Stimulated activated CD4-positive, alpha-beta T cell treated with anti-CD3 and anti-CD28 coated beads, Interleukin-1b, Interleukin-23, amount 100 ng/mL, for 24 hours (primary cell): ENCODE results near the gene ADRA2C.
"Not testable (repeated sequence)": the region's sequence is repeated elsewhere in the genome, so short reads cannot be mapped to it uniquely, and the experiment has no call there.

Experiments
- DNase-seq, 4 experiments: peaks; one replicate each; pipeline ENCODE4 v3.0.0-alpha.2; 2020; ENCODE audit warnings: low read depth in 4 of 4, low spot score in 1 of 4

ADRA2C gene

GRCh38 chr4:3810796-3811485 is 44.8 kb downstream of the ADRA2C start:
- DNase-seq: no peak

DNA sequence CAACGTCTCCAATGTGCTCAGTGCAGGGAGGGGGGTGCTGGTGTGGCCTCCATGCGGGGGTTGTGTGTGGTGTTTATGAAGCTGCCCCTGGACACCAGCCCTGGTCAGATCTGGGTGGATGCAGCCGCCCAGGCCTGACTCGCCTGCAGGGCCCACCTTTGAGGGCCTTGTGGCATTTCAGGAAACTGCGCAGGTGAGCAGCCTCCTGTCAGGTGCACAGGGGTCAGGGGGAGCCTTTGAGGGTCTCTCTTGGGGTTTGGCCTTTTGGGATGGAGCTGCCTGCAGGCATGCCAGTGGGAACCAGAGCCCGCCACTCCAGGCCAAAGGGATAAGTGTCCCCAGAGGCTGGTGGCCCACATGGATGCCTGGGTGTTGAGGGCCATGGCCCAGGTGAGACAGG is 45.4 kb downstream of the ADRA2C start:
- no peak for DNase-seq

DNA sequence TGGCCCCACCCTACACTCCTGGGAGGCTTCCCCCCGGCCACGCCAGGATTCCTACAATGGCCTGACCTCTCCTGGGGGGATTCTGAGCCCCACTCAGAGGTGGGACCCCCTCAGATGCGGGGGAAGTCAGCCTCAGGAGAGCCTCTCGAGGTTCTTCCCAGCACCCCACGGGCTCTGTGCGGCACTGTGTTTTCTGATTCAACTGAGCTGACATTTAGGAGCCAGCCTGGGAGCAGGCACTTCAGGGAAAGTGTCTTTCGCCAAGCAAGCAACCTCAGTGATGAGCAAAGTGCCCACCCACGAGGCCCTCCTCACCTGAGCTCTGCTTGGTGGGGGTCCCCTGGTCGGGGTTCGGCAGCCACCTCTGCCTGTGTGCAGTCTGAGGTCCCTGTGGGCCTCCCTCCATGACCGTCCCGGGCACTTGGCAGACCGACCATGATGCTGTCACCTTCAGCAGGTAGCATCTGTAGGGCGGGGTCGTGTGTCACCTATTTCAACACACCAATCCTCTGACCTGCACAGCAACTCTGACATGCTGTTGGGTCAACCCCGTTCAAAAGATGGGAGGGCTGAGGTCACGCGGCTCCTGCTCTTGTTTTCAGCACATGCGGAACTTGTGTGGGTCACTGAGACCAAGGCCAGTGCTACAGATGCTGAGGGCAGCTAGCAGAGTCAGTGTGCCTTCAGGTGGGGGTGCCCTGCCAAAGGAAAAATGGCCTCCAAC is 46.2 kb downstream of the ADRA2C start:
- no peak for DNase-seq

DNA sequence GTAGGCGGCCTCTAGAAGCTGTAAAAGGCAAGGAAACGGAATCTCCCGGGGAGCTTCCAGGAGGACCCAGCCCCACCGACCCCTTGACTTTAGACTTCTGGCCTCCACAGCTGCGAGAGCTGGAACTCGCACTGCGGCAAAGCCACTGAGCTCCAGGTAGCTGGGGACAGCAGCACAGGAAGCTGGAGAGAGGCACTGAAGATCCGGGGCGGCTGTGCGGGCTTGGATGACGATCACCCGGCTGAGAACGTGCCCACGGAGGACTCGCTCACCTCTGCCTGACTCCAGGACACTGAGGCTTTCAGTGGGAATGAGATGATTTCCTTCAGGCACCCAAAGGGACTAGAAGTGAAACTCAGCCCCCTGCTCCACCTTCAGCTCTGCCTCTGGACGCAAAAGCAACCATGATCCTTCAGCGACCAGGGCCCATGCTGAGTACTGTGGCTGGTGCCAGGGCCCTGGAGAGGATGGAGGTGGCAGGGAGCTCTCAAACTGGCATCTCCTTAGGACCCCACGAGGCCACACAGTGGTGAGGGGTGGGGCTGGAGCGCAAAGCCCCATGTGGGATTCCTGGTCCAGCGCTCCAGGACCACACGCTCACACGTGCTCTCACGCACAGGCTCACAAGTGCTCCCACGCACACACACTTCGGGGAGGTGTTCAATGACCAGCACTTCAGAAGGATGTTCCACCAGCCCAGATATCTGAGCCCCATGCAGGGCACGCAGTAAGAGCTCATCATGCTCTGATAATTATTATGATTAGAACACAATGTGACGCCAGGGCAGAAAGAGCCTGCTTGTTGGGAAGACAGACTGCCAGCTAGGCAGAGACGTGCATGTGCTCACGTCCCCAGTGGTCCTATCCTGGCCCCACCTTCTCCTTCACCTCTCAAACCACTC is 47.2 kb downstream of the ADRA2C start:
- DNase-seq: no peak

DNA sequence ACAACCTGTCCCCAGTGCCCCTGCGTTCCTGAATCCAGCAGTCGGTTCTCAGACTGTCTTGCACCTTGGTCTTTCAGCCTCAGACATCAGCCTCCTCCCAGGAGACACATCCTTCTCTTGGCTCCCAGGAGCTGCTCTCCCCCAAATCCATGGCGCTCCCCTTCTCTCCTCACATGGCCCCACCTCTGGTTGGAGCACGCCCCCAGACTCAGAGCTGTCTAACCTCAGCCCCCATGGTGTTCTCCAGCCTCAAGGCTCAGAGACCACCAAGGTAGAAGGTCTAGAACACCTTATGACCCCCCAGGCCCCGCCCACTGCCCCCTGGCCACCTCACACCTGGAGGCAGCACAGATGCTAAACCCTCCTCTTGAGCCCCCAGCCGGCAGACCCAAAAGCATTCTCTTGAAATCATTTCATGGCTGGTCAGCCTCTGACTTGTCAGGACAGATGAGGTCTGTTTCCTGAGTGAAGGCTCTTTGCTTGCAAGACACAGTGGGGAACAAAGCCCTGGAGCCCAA is 47.9 kb downstream of the ADRA2C start:
- no peak for DNase-seq

DNA sequence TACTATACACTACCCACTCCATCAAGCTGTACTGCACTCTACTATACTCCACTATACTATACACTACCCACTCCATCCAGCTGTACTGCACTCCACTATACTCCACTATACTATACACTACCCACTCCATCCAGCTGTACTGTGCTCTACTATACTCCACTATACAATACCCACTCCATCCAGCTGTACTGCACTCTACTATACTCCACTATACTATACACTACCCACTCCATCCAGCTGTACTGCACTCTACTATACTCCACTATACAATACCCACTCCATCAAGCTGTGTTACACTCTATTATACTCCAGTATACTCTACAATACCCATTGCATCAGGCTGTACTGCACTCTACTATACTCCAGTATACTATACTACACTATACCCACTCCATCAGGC is 48.7 kb downstream of the ADRA2C start:
- not testable (repeated sequence) for DNase-seq

DNA sequence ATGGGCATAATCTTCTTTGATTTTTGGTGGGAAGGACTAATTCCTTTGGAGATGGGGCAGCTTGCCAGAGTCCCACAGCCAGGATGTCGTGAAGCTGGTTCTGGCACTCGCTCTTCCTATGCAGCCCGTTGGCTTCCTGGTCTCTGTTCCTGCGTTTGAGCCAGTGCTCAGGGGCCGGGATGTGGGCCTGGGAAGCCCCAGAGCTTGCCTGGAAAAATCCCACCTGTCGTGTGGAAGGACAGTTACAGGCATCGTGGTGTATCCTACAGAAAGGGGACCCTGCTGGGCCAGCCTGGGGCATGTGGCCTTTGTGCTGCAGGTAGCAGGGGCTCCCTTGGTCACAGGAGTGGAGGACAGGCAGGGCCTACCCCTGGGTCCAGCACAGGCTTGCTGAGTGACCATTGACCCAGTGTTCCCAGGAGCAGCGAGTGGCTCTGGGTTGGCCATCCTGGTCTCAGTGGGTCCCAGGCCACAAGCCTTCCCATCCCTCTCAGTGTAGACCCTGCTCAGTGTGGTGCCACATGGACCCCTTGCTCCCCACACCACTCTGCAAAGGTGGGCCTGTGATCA is 50.2 kb downstream of the ADRA2C start:
- DNase-seq: no peak

GRCh38 chr4:3816983-3817960 is 51.1 kb downstream of the ADRA2C start:
- no peak for DNase-seq
